HepG2 (cell line): ENCODE measurements around the gene DLG3. TPM values are rescaled to one million over a fixed set of nuclear protein-coding genes. Genes with fewer than 3 reads are reported as not detected.

Experiments used
- BRCA1 ChIP-seq: sonication (generic); formaldehyde crosslinking; IDR thresholded peaks from 2 replicates; pipeline ENCODE4 v1.4.0; 2020; ENCODE audit warnings: missing genetic modification reagents
- FOSL2 ChIP-seq: sonication (generic); formaldehyde crosslinking; IDR thresholded peaks from 2 replicates; pipeline ENCODE4 v1.4.0; 2020; ENCODE audit warnings: missing genetic modification reagents
- FOXA1 ChIP-seq, 2 experiments: fragments of 450-650 bp in 1 of 2; sonication (generic) in 1 of 2; formaldehyde crosslinking in 1 of 2; IDR thresholded peaks; 2 replicates each; pipeline versions ENCODE4 v1.4.0 to v1.6.1; 2016 to 2020; ENCODE audit warnings: missing genetic modification reagents in 1 of 2
- GATAD2A ChIP-seq: IDR thresholded peaks from 2 replicates; pipeline ENCODE4 v1.6.1; 2016
- NR2F2 ChIP-seq: IDR thresholded peaks from 2 replicates; pipeline ENCODE4 v1.6.1; 2012; ENCODE audit warnings: low read depth, inconsistent platforms, borderline replicate concordance
- RARA ChIP-seq: IDR thresholded peaks from 2 replicates; pipeline ENCODE4 v1.6.1; 2016; ENCODE audit warnings: missing genetic modification reagents, missing compliant biosample characterization
- RXRA ChIP-seq: sonication (generic); formaldehyde crosslinking; IDR thresholded peaks from 2 replicates; pipeline ENCODE4 v1.5.1; 2020; ENCODE audit warnings: missing genetic modification reagents
- RXRB ChIP-seq: IDR thresholded peaks from 2 replicates; pipeline ENCODE4 v1.6.1; 2016; ENCODE audit warnings: borderline replicate concordance, missing genetic modification reagents, missing compliant biosample characterization
- SOX6 ChIP-seq, 2 experiments: fragments of 450-650 bp in 1 of 2; sonication (generic) in 1 of 2; formaldehyde crosslinking in 1 of 2; IDR thresholded peaks; 2 replicates each; pipeline versions ENCODE4 v1.4.0 to v1.6.1; 2017 to 2020; ENCODE audit warnings: antibody characterized with exemption in 1 of 2, mild to moderate bottlenecking in 1 of 2, missing genetic modification reagents in 1 of 2
- SYNCRIP ChIP-seq: fragments of 200-400 bp; formaldehyde crosslinking; IDR thresholded peaks from 2 replicates; pipeline ENCODE4 v1.6.1; 2018; ENCODE audit warnings: mild to moderate bottlenecking, low read depth, low read length; ENCODE audit not compliant: insufficient read depth
- ZNF432 ChIP-seq: sonication (generic); formaldehyde crosslinking; IDR thresholded peaks from 2 replicates; pipeline ENCODE4 v1.5.0; 2020; ENCODE audit warnings: missing genetic modification reagents, mild to moderate bottlenecking, borderline replicate concordance
- ZNF484 ChIP-seq: sonication (generic); formaldehyde crosslinking; IDR thresholded peaks from 2 replicates; pipeline ENCODE4 v1.5.1; 2020; ENCODE audit warnings: mild to moderate bottlenecking, low read depth, missing genetic modification reagents, borderline replicate concordance
- ZNF570 ChIP-seq: sonication (generic); formaldehyde crosslinking; IDR thresholded peaks from 2 replicates; pipeline ENCODE4 v1.4.0; 2020; ENCODE audit warnings: mild to moderate bottlenecking, missing genetic modification reagents, borderline replicate concordance
- ZSCAN20 ChIP-seq: sonication (generic); formaldehyde crosslinking; IDR thresholded peaks from 2 replicates; pipeline ENCODE4 v1.4.0; 2020; ENCODE audit warnings: missing genetic modification reagents, mild to moderate bottlenecking, borderline replicate concordance
- polyA plus RNA-seq, 8 experiments: library from polyadenylated mRNA; depleted of rRNA in 3 of 8; stranded (reverse) in 7 of 8; unstranded in 1 of 8; fragments of >200 nt; fragmentation: Illumina TruSeq in 4 of 8; extraction: Trizol in 4 of 8; gene quantifications; 2 replicates each; pipeline versions ENCODE4 v1.2.1 to v1.2.3, GENCODE V29; 2011 to 2016; ENCODE audit warnings: low read depth in 4 of 8, missing spikeins in 1 of 8, mixed read lengths in 1 of 8; ENCODE audit not compliant: insufficient read depth in 1 of 8
- total RNA-seq, 5 experiments: library from RNA; depleted of rRNA; stranded (reverse); fragments of >200 nt; fragmentation: Illumina TruSeq; extraction: Trizol; gene quantifications; 2 replicates each; pipeline ENCODE4 v1.2.3, GENCODE V29; 2016; ENCODE audit warnings: low read depth in 1 of 5
- TF ChIP-seq, protein P1 (sequence below): IDR thresholded peaks from 2 replicates; pipeline ENCODE4 v1.6.1; 2016; ENCODE audit warnings: missing compliant biosample characterization, missing genetic modification reagents, borderline replicate concordance
- TF ChIP-seq, protein P2 (sequence below), 2 experiments: fragments of 450-650 bp in 1 of 2; sonication (generic) in 1 of 2; formaldehyde crosslinking in 1 of 2; IDR thresholded peaks; 2 replicates each; pipeline versions ENCODE4 v1.6.1 to v1.8.0; 2016 to 2022; ENCODE audit warnings: antibody characterized with exemption in 1 of 2, mild to moderate bottlenecking in 1 of 2, missing genetic modification reagents in 1 of 2

DLG3 gene
- total and polyA plus RNA-seq, 2 of the 13 experiments (the other 11 are each of a cell fraction or from before 2014, with no cell fraction given), result 9.9 to 19.4 TPM

GRCh38 chrX:70525733-70526132 is 81.1 kb downstream of the DLG3 start (continued):
- TF ChIP-seq ZNF484 (no peak), RXRB (peak; percentile 65; the same call in 1 of the 2 replicates), RARA (peak; percentile 96), NR2F2 (0 out of 2 replicates have a peak, but pooled peaks have one; percentile 24), RXRA (CRISPR knock-in tag) (peak; percentile 96), BRCA1 (CRISPR knock-in tag) (no peak), SOX6 (IDR thresholded peaks at IDR 0.05) (no peak), SOX6 (CRISPR knock-in tag; IDR thresholded peaks at IDR 0.05) (0 out of 2 replicates have a peak, but pooled peaks have one; percentile 15), ZSCAN20 (CRISPR knock-in tag) (no peak), ZNF570 (CRISPR knock-in tag) (no peak), ZNF432 (no peak), FOXA1 (IDR thresholded peaks at IDR 0.05) (no peak), FOXA1 (CRISPR knock-in tag; IDR thresholded peaks at IDR 0.05) (peak; percentile 85), SYNCRIP (no peak), FOSL2 (CRISPR knock-in tag) (peak; percentile 59), GATAD2A (CRISPR knock-in tag) (peak; percentile 72)
- TF ChIP-seq, protein P1, sequence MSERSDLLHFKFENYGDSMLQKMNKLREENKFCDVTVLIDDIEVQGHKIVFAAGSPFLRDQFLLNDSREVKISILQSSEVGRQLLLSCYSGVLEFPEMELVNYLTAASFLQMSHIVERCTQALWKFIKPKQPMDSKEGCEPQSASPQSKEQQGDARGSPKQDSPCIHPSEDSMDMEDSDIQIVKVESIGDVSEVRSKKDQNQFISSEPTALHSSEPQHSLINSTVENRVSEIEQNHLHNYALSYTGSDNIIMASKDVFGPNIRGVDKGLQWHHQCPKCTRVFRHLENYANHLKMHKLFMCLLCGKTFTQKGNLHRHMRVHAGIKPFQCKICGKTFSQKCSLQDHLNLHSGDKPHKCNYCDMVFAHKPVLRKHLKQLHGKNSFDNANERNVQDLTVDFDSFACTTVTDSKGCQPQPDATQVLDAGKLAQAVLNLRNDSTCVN (CRISPR knock-in tag), result no peak
- TF ChIP-seq, protein P2, sequence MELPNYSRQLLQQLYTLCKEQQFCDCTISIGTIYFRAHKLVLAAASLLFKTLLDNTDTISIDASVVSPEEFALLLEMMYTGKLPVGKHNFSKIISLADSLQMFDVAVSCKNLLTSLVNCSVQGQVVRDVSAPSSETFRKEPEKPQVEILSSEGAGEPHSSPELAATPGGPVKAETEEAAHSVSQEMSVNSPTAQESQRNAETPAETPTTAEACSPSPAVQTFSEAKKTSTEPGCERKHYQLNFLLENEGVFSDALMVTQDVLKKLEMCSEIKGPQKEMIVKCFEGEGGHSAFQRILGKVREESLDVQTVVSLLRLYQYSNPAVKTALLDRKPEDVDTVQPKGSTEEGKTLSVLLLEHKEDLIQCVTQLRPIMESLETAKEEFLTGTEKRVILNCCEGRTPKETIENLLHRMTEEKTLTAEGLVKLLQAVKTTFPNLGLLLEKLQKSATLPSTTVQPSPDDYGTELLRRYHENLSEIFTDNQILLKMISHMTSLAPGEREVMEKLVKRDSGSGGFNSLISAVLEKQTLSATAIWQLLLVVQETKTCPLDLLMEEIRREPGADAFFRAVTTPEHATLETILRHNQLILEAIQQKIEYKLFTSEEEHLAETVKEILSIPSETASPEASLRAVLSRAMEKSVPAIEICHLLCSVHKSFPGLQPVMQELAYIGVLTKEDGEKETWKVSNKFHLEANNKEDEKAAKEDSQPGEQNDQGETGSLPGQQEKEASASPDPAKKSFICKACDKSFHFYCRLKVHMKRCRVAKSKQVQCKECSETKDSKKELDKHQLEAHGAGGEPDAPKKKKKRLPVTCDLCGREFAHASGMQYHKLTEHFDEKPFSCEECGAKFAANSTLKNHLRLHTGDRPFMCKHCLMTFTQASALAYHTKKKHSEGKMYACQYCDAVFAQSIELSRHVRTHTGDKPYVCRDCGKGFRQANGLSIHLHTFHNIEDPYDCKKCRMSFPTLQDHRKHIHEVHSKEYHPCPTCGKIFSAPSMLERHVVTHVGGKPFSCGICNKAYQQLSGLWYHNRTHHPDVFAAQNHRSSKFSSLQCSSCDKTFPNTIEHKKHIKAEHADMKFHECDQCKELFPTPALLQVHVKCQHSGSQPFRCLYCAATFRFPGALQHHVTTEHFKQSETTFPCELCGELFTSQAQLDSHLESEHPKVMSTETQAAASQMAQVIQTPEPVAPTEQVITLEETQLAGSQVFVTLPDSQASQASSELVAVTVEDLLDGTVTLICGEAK (IDR thresholded peaks at IDR 0.05), result no peak
- TF ChIP-seq, protein P2 (CRISPR knock-in tag; IDR thresholded peaks at IDR 0.05), result no peak
